GM21717 (cell line): Measurements from ENCODE around the gene BIRC5.

ENCODE experiments used
- ATAC-seq: cut with Tn5 transposase; IDR thresholded peaks from one replicate; pipeline ENCODE4 v1.9.1; 2021; ENCODE audit warnings: mild to moderate bottlenecking, moderate library complexity; ENCODE audit not compliant: unreplicated experiment

BIRC5 gene

GRCh38 chr17:78255029-78255656 lies 41.1 kb downstream of the BIRC5 start:
- ATAC-seq: no peak

GRCh38 chr17:78255953-78256706 lies 42.1 kb downstream of the BIRC5 start:
- no peak for ATAC-seq

- ATAC-seq: no peak
These were observed 42.9 kb downstream of the BIRC5 start for GRCh38 chr17:78256707-78257591.

GRCh38 chr17:78257810-78258322 lies 43.8 kb downstream of the BIRC5 start:
- no peak for ATAC-seq

- no peak for ATAC-seq
These were observed 44.5 kb downstream of the BIRC5 start for GRCh38 chr17:78258323-78259191.

GRCh38 chr17:78259192-78259554 lies 45.1 kb downstream of the BIRC5 start:
- no peak for ATAC-seq

- no peak for ATAC-seq
These were observed 49.1 kb downstream of the BIRC5 start for GRCh38 chr17:78263063-78263735.

- ATAC-seq: no peak
These were observed 49.8 kb downstream of the BIRC5 start for GRCh38 chr17:78263736-78264340.

GRCh38 chr17:78264590-78264989 lies 50.5 kb downstream of the BIRC5 start:
- ATAC-seq: no peak

- no peak for ATAC-seq
These were observed 51.1 kb downstream of the BIRC5 start for GRCh38 chr17:78265121-78265520.

GRCh38 chr17:78266231-78266631 lies 52.2 kb downstream of the BIRC5 start:
- ATAC-seq: no peak

- ATAC-seq: no peak
These were observed 52.7 kb downstream of the BIRC5 start for GRCh38 chr17:78266771-78267170.

GRCh38 chr17:78267253-78268073 lies 53.4 kb downstream of the BIRC5 start:
- no peak for ATAC-seq

GRCh38 chr17:78268191-78268874 lies 54.3 kb downstream of the BIRC5 start:
- no peak for ATAC-seq

- ATAC-seq: no peak
These were observed 55.2 kb downstream of the BIRC5 start for GRCh38 chr17:78268951-78269905.

- ATAC-seq: no peak
These were observed 55.9 kb downstream of the BIRC5 start for GRCh38 chr17:78269955-78270381.
